Uterus (tissue), 4 donors: ENCODE results near the gene PTEN. TPM values are rescaled to one million over a fixed set of nuclear protein-coding genes. Genes with fewer than 3 reads are reported as not detected.

Experiments
- DNase-seq, 2 donors: peaks; one replicate each; pipeline ENCODE4 v3.0.0-alpha.2; 2019 to 2020
- H3K27ac ChIP-seq, 2 donors: fragments of 200-600 bp; sonication (generic); 1 replicate in 1 of 2; 2 replicates in 1 of 2; pipeline ENCODE4 v1.5.1; 2016 to 2018
- H3K27me3 ChIP-seq, 2 donors: fragments of 200-600 bp; sonication (generic); one replicate each; pipeline ENCODE4 v1.5.1; 2018 to 2019; ENCODE audit warnings: control low read depth in 1 of 2
- H3K36me3 ChIP-seq, 2 donors: fragments of 200-600 bp; sonication (generic); one replicate each; pipeline ENCODE4 v1.5.1; 2019; ENCODE audit warnings: control low read depth in 1 of 2
- H3K4me1 ChIP-seq, 2 donors: fragments of 200-600 bp; sonication (generic); one replicate each; pipeline ENCODE4 v1.5.1; 2018 to 2019; ENCODE audit warnings: control low read depth in 1 of 2
- H3K4me3 ChIP-seq, 2 donors: fragments of 200-600 bp; sonication (generic); 1 replicate in 1 of 2; 2 replicates in 1 of 2; pipeline ENCODE4 v1.5.1; 2018 to 2019; ENCODE audit warnings: mild to moderate bottlenecking in 1 of 2
- H3K9me3 ChIP-seq, 2 donors: fragments of 200-600 bp; sonication (generic); one replicate each; pipeline ENCODE4 v1.5.1; 2019; ENCODE audit warnings: control low read depth in 1 of 2
- POLR2A ChIP-seq, 2 donors: fragments of 450-650 bp; IDR thresholded peaks; one replicate each; pipeline ENCODE4 v1.6.1; 2016; ENCODE audit warnings: antibody characterized with exemption in 2 of 2, mild to moderate bottlenecking in 1 of 2, moderate library complexity in 1 of 2
- intact Hi-C: fragments of 100-400 bp; cut with DNase I; formaldehyde crosslinking; loops from one replicate; pipeline ENCODE4 v1.15.1; 2023; ENCODE audit warnings: low total_unique reads
- total RNA-seq, 4 donors: library from RNA; depleted of rRNA in 3 of 4; stranded (reverse); fragments of >200 nt in 3 of 4; gene quantifications; one replicate each; pipeline versions ENCODE4 v1.1.0 to v1.2.4, GENCODE V29; 2014 to 2023
- TF ChIP-seq, protein P1 (sequence below), 4 experiments: fragments of 200-600 bp in 2 of 4; fragments of 450-650 bp in 2 of 4; sonication (generic) in 2 of 4; IDR thresholded peaks; one replicate each; pipeline ENCODE4 v1.5.1; 2016 to 2019; ENCODE audit warnings: antibody characterized with exemption in 4 of 4, mild to moderate bottlenecking in 2 of 4, moderate library complexity in 1 of 4
- donor health status: DM: yes; HTN: yes; CAD: no.

The PTEN gene
- total RNA-seq, 4 donors from 2014 or later, result 40.0 to 317 (median 189) TPM

DNA sequence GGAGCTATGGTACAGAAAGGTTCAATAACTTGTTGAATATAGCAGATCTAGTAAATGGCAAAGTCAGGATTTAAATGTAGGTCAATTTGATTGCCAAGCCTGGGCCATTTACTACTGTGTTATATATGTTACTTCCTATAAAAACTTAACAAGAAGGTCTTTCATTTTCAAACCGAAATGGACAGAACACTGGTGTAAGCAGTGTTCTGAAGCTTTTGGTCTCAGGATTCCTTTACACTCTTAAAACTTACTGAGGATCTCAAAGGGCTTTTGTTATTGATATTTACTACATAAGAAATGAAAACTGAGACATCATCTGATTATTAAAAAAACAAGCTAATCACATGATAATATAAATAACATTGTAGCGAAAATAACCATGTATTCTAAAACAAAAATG, 114.7 kb downstream of the PTEN start:
- Histone ChIP-seq H3K4me3 (no peak overlapping the region), H3K27ac (no peak overlapping the region), H3K9me3 (no peaks in the 10 kb centered on the region), H3K36me3 (no peaks in the 10 kb centered on the region), H3K4me1 (no peaks in the 10 kb centered on the region), H3K27me3 (no peaks in the 10 kb centered on the region)
- intact Hi-C loops, result no loop called here
- no peak for DNase-seq
- TF ChIP-seq, protein P1, sequence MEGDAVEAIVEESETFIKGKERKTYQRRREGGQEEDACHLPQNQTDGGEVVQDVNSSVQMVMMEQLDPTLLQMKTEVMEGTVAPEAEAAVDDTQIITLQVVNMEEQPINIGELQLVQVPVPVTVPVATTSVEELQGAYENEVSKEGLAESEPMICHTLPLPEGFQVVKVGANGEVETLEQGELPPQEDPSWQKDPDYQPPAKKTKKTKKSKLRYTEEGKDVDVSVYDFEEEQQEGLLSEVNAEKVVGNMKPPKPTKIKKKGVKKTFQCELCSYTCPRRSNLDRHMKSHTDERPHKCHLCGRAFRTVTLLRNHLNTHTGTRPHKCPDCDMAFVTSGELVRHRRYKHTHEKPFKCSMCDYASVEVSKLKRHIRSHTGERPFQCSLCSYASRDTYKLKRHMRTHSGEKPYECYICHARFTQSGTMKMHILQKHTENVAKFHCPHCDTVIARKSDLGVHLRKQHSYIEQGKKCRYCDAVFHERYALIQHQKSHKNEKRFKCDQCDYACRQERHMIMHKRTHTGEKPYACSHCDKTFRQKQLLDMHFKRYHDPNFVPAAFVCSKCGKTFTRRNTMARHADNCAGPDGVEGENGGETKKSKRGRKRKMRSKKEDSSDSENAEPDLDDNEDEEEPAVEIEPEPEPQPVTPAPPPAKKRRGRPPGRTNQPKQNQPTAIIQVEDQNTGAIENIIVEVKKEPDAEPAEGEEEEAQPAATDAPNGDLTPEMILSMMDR (IDR thresholded peaks at IDR 0.05), result no peak
- no peak for TF ChIP-seq POLR2A (IDR thresholded peaks at IDR 0.05)

DNA sequence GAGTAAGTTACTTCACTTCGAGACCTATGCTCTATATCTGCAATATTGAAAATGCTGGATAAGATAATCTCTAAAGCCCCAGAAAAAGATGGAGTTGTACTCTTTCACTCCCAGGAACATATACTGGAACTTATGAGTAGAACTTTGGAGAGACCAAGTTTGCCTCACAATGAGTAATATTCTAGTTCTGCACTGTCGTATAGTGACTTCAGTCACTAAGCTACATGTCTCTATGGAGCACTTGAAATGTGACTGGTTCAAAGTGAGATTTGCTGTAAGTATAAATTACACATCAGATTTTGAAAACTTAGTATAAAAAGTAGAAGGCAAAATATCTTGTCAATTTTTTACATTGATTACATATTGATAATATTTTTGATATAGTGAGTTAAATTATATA, 116.4 kb downstream of the PTEN start:
- intact Hi-C loops, result no loop called here
- no peak overlapping the region for H3K27ac ChIP-seq
- H3K9me3 ChIP-seq, result no peaks in the 10 kb centered on the region
- no peak overlapping the region for H3K4me3 ChIP-seq
- DNase-seq, result no peak
- TF ChIP-seq, protein P1 (IDR thresholded peaks at IDR 0.05), result no peak
- TF ChIP-seq POLR2A (IDR thresholded peaks at IDR 0.05), result no peak
- no peaks in the 10 kb centered on the region for H3K36me3 ChIP-seq
- no peaks in the 10 kb centered on the region for H3K4me1 ChIP-seq
- no peaks in the 10 kb centered on the region for H3K27me3 ChIP-seq

DNA sequence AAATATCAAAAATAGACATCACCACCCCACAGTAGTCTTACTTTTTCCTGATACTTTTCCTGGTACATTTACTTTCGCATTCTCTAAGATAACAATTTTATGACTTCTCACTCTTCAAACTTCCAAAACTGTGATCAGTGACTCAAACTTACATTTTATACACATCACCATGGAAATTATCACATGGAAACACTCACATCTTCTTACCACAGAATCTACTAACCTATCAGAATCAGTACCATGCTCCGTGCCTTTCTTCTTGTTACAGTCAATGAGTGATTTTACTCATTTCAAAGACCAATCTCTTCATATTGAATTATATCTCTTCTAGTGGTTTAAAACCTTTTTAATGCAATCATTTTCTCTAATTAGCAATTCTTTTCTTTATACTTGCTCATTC, 120.3 kb downstream of the PTEN start:
- no peaks in the 10 kb centered on the region for H3K9me3 ChIP-seq
- H3K27ac ChIP-seq, result no peak overlapping the region
- no peaks in the 10 kb centered on the region for H3K4me1 ChIP-seq
- H3K36me3 ChIP-seq, result no peaks in the 10 kb centered on the region
- no peaks in the 10 kb centered on the region for H3K27me3 ChIP-seq
- DNase-seq, result no peak
- TF ChIP-seq, protein P1 (IDR thresholded peaks at IDR 0.05), result no peak
- no peak for TF ChIP-seq POLR2A (IDR thresholded peaks at IDR 0.05)
- H3K4me3 ChIP-seq, result no peak overlapping the region
- intact Hi-C loops, result no loop called here

DNA sequence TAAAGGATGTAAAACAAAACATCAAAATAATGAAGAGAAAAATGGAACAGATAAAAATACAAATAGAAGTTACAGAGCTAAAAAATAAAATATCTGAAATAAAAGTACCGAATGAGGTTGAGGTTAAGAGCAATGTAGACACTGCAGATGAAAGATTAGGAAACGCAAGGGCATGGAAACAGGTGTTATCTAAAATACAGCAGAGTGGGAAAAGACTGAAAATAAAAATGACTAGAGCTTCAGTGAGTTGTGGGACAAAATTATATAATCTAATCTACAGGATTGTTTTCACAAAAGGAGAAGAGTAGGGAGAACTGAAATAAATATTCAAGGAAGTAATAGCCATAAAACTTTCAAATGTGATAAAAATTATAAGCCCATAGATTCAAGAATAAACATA, 123.8 kb downstream of the PTEN start:
- no peak for DNase-seq
- Histone ChIP-seq H3K4me1 (no peaks in the 10 kb centered on the region), H3K36me3 (no peaks in the 10 kb centered on the region), H3K9me3 (no peaks in the 10 kb centered on the region), H3K27ac (no peak overlapping the region), H3K4me3 (no peak overlapping the region), H3K27me3 (no peaks in the 10 kb centered on the region)
- TF ChIP-seq, protein P1 (IDR thresholded peaks at IDR 0.05), result no peak
- no peak for TF ChIP-seq POLR2A (IDR thresholded peaks at IDR 0.05)
- intact Hi-C loops, result no loop called here

DNA sequence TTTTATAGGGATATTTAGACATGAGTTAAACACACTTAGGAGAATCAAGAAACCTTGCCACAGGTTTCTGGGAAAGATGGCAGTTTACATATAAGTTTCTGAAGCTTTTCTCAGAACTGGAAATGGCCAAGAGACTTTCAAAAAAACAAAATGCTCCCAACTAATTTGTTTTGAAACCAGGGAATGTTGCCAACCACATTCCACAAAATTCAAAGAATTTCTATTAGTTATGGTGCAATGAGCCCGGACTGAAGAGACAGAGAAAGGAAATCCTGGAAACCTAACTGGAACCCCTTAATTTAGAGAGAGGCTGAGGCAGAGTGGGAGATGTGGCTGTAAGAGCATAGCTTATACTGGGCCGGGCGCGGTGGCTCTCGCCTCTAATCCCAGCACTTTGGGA, 128.5 kb downstream of the PTEN start:
- TF ChIP-seq, protein P1 (IDR thresholded peaks at IDR 0.05), result no peak
- no peak for TF ChIP-seq POLR2A (IDR thresholded peaks at IDR 0.05)
- DNase-seq, result no peak
- Histone ChIP-seq H3K9me3 (no peaks in the 10 kb centered on the region), H3K36me3 (no peaks in the 10 kb centered on the region), H3K27me3 (no peaks in the 10 kb centered on the region), H3K27ac (no peak overlapping the region), H3K4me1 (no peaks in the 10 kb centered on the region), H3K4me3 (no peak overlapping the region)
- intact Hi-C loops, result no loop called here
